Breast epithelium (tissue), 4 donors: Measurements from ENCODE around the gene MACROD2. TPM values are rescaled to one million over a fixed set of nuclear protein-coding genes. Genes with fewer than 3 reads are reported as not detected.

Experiments
- DNase-seq, 2 donors: peaks; one replicate each; pipeline ENCODE4 v3.0.0-alpha.2; 2019; ENCODE audit warnings: low spot score in 2 of 2
- H3K27ac ChIP-seq, 2 donors: fragments of 200-600 bp; sonication (generic) in 1 of 2; one replicate each; pipeline ENCODE4 v1.5.1; 2016 to 2019; ENCODE audit warnings: mild to moderate bottlenecking in 1 of 2
- H3K27me3 ChIP-seq, 2 donors: fragments of 200-600 bp; sonication (generic) in 1 of 2; one replicate each; pipeline versions ENCODE4 v1.5.1 to v1.6.0; 2017 to 2019; ENCODE audit warnings: control low read depth in 1 of 2, mild to moderate bottlenecking in 1 of 2
- H3K36me3 ChIP-seq: fragments of 200-600 bp; one replicate; pipeline ENCODE4 v1.5.1; 2019
- H3K4me1 ChIP-seq, 2 donors: fragments of 200-600 bp; sonication (generic); one replicate each; pipeline ENCODE4 v1.5.1; 2016 to 2019; ENCODE audit warnings: control low read depth in 1 of 2
- H3K4me3 ChIP-seq, 3 donors: fragments of 200-600 bp; sonication (generic); 1 replicate in 2 of 3; 2 replicates in 1 of 3; pipeline ENCODE4 v1.5.1; 2016 to 2019; ENCODE audit warnings: mild to moderate bottlenecking in 3 of 3, moderate library complexity in 2 of 3
- H3K9me3 ChIP-seq, 2 donors: fragments of 200-600 bp; sonication (generic) in 1 of 2; one replicate each; pipeline ENCODE4 v1.5.1; 2016 to 2019; ENCODE audit warnings: control low read depth in 1 of 2
- POLR2A ChIP-seq: fragments of 450-650 bp; IDR thresholded peaks from one replicate; pipeline ENCODE4 v1.6.1; 2016; ENCODE audit warnings: antibody characterized with exemption, mild to moderate bottlenecking, moderate library complexity
- POLR2AphosphoS5 ChIP-seq, 3 donors: sonication (generic); formaldehyde crosslinking; IDR thresholded peaks; one replicate each; pipeline ENCODE4 v1.6.1; 2017; ENCODE audit warnings: antibody characterized with exemption in 3 of 3
- intact Hi-C: fragments of 100-400 bp; cut with DNase I; formaldehyde crosslinking; loops from one replicate; pipeline ENCODE4 v1.15.1; 2023; ENCODE audit warnings: low total_unique reads
- total RNA-seq, 3 donors: library from RNA; depleted of rRNA; stranded (reverse); fragments of >200 nt; gene quantifications; one replicate each; pipeline ENCODE4 v1.1.0, GENCODE V29; 2016
- TF ChIP-seq, protein P1 (sequence below), 3 donors: fragments of 450-650 bp; IDR thresholded peaks; one replicate each; pipeline ENCODE4 v1.5.1; 2016 to 2017; ENCODE audit warnings: antibody characterized with exemption in 3 of 3, mild to moderate bottlenecking in 3 of 3, moderate library complexity in 3 of 3

Gene MACROD2
- total RNA-seq, 3 donors from 2014 or later, result 6.7 to 26.8 (median 8.8) TPM

GRCh38 chr20:14386726-14387125, 391.4 kb downstream of the MACROD2 start:
- Histone ChIP-seq H3K27me3 (no peaks in the 10 kb centered on the region), H3K4me3 (no peak overlapping the region), H3K36me3 (no peaks in the 10 kb centered on the region), H3K27ac (no peak overlapping the region), H3K4me1 (no peaks in the 10 kb centered on the region), H3K9me3 (peaks cover 0 to 8% of the 10 kb centered on the region in 2 donors)
- DNase-seq, result no peak
- intact Hi-C loops, result no loop called here
- TF ChIP-seq POLR2AphosphoS5 (IDR thresholded peaks at IDR 0.05) (no peak), POLR2A (no peak)
- TF ChIP-seq, protein P1, sequence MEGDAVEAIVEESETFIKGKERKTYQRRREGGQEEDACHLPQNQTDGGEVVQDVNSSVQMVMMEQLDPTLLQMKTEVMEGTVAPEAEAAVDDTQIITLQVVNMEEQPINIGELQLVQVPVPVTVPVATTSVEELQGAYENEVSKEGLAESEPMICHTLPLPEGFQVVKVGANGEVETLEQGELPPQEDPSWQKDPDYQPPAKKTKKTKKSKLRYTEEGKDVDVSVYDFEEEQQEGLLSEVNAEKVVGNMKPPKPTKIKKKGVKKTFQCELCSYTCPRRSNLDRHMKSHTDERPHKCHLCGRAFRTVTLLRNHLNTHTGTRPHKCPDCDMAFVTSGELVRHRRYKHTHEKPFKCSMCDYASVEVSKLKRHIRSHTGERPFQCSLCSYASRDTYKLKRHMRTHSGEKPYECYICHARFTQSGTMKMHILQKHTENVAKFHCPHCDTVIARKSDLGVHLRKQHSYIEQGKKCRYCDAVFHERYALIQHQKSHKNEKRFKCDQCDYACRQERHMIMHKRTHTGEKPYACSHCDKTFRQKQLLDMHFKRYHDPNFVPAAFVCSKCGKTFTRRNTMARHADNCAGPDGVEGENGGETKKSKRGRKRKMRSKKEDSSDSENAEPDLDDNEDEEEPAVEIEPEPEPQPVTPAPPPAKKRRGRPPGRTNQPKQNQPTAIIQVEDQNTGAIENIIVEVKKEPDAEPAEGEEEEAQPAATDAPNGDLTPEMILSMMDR (IDR thresholded peaks at IDR 0.05), result no peak

GRCh38 chr20:14401479-14402138, 406.3 kb downstream of the MACROD2 start:
- DNase-seq, result no peak
- intact Hi-C loops, result no loop called here
- Histone ChIP-seq H3K27ac (no peak overlapping the region), H3K27me3 (no peaks in the 10 kb centered on the region), H3K4me3 (no peak overlapping the region), H3K9me3 (no peaks in the 10 kb centered on the region), H3K4me1 (no peaks in the 10 kb centered on the region), H3K36me3 (no peaks in the 10 kb centered on the region)
- no peak for TF ChIP-seq POLR2AphosphoS5 (IDR thresholded peaks at IDR 0.05)
- TF ChIP-seq, protein P1 (IDR thresholded peaks at IDR 0.05), result no peak
- no peak for TF ChIP-seq POLR2A

- Histone ChIP-seq H3K27ac (no peak overlapping the region), H3K4me3 (no peak overlapping the region), H3K4me1 (no peaks in the 10 kb centered on the region), H3K36me3 (no peaks in the 10 kb centered on the region), H3K27me3 (no peaks in the 10 kb centered on the region), H3K9me3 (no peaks in the 10 kb centered on the region)
- intact Hi-C loops, result no loop called here
- DNase-seq, result no peak
- TF ChIP-seq POLR2A, result no peak
- TF ChIP-seq POLR2AphosphoS5 (IDR thresholded peaks at IDR 0.05), result no peak
- TF ChIP-seq, protein P1 (IDR thresholded peaks at IDR 0.05), result no peak
These were observed 409.2 kb downstream of the MACROD2 start for GRCh38 chr20:14404515-14404914.

GRCh38 chr20:14406495-14406894, 411.2 kb downstream of the MACROD2 start:
- intact Hi-C loops, result no loop called here
- DNase-seq, result no peak
- TF ChIP-seq POLR2A (no peak), POLR2AphosphoS5 (IDR thresholded peaks at IDR 0.05) (no peak)
- TF ChIP-seq, protein P1 (IDR thresholded peaks at IDR 0.05), result no peak
- no peak overlapping the region for H3K4me3 ChIP-seq
- no peaks in the 10 kb centered on the region for H3K36me3 ChIP-seq
- no peaks in the 10 kb centered on the region for H3K9me3 ChIP-seq
- no peaks in the 10 kb centered on the region for H3K4me1 ChIP-seq
- H3K27ac ChIP-seq, result no peak overlapping the region
- H3K27me3 ChIP-seq, result no peaks in the 10 kb centered on the region

GRCh38 chr20:14407336-14407735, 412.0 kb downstream of the MACROD2 start:
- Histone ChIP-seq H3K9me3 (no peaks in the 10 kb centered on the region), H3K27ac (no peak overlapping the region), H3K4me1 (no peaks in the 10 kb centered on the region), H3K36me3 (no peaks in the 10 kb centered on the region), H3K27me3 (no peaks in the 10 kb centered on the region), H3K4me3 (no peak overlapping the region)
- intact Hi-C loops, result no loop called here
- DNase-seq, result no peak
- TF ChIP-seq, protein P1 (IDR thresholded peaks at IDR 0.05), result no peak
- no peak for TF ChIP-seq POLR2AphosphoS5 (IDR thresholded peaks at IDR 0.05)
- no peak for TF ChIP-seq POLR2A
